ENCODE measurements around the gene GCSAM.
A peak's percentile ranks its signal among the peaks of the same experiment; 100 is the strongest.

Gene GCSAM, protein sequence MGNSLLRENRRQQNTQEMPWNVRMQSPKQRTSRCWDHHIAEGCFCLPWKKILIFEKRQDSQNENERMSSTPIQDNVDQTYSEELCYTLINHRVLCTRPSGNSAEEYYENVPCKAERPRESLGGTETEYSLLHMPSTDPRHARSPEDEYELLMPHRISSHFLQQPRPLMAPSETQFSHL

DNA sequence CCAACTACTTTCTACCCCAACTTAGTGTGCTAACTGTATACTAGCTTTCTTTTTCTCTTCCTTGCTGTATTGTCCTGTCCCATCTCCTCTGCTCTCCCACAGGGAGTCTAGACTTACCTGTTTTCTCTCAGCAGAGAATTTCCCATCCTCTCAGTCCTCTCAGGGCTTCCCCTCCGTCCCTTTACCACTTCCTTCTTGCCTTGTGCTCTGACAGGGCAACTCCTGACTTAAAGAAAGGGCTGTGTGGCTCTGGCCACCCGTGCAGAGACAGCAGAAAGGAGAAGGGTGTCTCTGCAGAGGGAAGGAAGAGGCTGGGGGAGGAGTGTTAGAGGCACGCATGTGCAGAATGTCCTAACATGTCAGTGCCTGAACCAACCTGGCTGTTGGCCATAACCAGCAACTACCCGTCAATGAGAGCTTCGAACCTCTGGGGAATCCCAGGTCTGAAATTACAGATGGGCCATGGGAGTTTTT is at the start of gene GCSAM:
TSS of gene GCSAM (minus strand) at position 274 of the 474 bp plus-strand sequence. CDS start at position 146, 128 bp downstream.
- no peak for DNase-seq (ENCODE audit: low spot score)

DNA sequence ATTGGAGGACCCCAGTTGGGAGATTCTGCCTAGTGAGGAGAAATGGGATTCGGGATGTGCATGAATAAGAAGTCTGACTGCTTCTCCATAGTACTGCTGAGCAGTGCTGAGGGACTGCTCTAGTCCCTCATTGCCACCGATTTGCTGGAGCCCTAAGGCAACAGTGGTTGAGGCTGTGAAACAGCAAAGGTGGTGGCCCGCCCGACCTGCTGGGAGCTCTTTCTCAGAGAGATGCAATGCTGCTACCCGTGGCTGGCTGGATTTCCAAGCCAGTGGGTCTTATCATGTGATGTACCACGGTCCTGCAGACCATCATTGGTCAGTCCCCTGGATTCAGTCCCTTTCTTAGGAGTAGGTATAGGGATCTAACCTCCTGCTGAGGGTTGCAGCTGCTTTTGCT is 42.6 kb upstream of the GCSAM start:
- DNase-seq (ENCODE audit: low spot score): no peak

DNA sequence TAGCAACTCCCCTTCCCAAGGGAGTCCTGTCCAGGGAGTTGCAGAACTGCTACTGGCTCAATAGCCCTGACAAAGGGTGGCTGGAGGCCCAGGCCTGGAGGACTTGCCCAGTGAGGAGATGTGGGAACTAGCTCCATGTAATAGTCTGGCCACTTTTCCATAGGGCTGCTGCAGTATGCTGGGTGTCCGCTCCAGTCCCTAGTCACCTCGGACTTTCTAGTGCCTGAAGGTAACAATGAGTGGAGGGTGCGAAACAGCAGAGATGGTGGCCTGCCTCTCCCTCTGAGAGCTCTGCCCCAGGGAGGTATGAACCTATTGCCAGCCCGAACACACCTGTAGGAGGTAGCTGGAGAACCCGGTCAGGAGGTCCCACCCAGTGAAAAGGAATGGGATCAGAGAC is 42.0 kb upstream of the GCSAM start:
- no peak for DNase-seq (ENCODE audit: low spot score)

DNA sequence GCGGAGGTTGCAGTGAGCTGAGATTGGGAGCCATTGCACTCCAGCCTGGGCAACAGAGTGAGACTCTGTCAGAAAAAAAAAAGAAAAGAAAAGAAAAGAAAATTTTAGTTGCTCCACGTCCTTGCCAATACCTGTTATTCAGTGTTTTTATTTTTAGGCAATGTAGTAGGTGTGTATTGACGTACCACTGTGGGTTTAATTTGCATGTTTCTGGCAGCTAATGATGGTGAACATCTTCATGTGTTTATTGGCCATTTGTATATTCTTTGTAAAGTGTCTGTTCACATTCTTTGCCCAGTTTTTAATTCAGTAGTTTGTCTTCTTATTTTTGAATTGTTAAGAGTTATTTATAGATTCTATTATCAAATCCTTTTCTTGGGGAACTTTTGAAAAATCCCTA is 38.1 kb upstream of the GCSAM start:
- no peak for DNase-seq (ENCODE audit: low spot score)

DNA sequence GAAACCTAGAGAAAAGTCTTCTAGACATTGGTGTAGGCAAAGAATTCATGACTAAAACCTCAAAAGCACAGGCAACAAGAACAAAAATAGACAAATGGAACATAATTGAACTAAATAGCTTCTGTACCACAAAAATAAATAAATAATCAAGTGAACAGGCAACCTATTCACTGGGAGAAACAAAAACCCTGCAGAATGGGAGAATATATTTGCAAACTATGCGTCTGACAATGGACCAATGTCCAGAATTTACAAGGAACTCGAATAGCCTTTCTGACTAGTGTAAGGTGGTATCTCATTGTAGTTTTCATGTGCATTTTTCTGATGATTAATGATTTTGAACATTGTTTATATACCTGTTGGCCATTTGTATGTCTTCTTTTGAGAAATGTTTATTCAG is 37.0 kb upstream of the GCSAM start:
- DNase-seq (ENCODE audit: low spot score): no peak

DNA sequence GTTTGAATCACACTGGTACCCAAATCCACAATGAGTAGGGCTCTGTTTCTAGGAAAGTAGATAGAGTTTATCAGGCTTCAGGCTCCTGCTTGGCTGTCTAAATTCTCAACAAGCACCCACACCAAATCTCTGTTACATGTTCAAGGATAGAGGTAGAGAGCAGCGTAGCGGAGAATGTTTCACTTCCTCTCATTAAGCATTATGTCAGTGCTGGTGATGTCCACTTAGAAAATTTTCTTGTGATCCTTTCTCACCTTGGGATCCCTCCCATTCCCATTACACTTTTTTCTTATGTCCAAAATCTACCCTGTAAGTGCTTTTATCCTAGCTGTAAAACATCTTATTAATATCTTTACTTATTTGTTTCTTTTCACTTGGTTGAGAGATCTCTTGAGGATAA is 34.7 kb upstream of the GCSAM start:
- no peak for DNase-seq (ENCODE audit: low spot score)

DNA sequence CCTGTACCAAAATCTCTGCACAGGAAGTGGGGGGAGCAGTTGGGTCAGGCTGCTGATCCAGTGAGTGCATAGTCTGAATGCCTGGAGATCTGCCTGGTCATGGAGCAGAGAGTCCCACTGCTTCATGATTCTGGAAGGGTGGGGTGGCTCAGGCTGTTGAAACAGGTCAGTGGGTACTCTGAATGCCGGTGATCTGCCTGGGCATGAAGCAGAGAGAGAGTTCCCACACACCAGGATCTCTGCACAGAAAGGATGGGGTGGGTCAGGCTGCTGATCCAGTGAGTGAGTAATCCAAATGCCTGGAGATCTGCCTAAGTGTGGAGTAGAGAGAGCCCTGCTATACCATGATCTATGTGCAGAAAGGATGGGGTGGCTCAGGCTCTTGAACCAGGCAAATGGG is 16.1 kb upstream of the GCSAM start:
- DNase-seq (ENCODE audit: low spot score): no peak

DNA sequence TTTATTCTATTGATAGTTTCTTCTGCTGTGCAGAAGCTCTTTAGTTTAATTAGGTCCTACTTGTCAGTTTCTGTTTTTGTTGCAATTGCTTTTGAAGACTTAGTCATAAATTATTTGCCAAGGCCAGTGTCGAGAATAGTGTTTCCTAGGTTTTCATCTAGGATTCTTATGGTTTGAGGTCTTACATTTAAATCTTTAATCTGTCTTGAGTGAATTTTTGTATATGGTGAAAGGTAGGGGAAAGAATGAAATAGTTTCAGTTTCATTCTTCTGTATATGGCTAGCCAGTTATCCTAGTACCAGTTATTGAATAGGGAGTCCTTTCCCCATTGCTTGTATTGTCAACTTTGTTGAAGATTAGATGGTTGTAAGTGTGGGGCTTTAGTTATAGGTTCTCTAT is 10.6 kb upstream of the GCSAM start:
- no peak for DNase-seq (ENCODE audit: low spot score)

DNA sequence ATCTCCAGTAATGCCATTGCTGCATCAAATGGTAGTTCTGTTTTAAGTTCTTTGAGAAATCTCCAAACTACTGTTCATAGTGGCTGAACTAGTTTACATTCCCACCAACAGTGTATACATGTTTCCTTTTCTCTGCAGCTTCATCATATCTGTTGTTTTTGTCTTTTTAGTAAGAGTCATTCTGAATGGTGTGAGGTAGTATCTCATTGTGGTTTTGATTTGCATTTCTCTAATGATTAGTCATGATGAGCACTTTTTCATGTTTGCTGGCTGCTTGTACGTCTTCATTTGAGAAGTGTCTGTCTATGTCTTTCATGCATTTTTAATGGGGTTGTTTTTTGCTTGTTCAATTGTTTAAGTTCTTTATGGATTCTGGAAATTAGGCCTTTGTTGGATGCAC is 10.2 kb upstream of the GCSAM start:
- no peak for DNase-seq (ENCODE audit: low spot score)

DNA sequence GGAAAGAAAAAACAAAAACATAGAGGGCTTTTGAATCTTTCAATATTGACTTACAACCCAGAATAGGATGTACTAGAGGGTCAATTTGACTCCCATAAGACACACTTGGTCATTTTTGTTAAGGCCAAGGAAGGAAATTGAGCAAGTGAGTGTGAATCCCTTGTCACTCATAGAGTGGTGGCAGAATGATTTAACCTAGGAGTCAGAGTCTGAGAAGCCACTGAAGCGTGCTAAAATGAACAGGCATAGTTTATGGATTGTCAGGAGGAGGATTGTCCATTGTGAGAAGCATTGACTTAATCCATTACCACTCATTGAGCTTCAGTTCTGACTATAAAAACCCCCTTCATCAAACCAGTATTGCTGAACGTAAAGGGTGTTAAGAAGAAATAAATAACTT is 8.2 kb upstream of the GCSAM start:
- no peak for DNase-seq (ENCODE audit: low spot score)

DNA sequence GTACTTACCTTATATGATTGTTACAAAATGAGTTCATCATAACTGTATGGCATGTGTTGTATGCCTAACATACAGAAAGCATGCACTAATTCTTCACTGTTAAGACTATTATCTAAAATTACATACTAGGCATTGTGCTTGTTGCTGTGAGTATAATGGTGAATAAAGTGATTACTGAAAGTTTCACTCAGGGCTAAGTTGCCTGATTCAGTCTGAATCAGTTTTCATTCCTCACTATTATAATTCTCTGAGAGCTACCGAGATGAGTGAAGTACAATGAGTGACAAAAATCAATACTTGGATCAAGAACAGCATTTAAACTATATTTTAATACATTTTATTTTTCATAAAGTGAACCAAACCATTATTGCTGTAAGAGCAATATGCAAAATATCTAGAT is 7.5 kb upstream of the GCSAM start:
- no peak for DNase-seq (ENCODE audit: low spot score)

DNA sequence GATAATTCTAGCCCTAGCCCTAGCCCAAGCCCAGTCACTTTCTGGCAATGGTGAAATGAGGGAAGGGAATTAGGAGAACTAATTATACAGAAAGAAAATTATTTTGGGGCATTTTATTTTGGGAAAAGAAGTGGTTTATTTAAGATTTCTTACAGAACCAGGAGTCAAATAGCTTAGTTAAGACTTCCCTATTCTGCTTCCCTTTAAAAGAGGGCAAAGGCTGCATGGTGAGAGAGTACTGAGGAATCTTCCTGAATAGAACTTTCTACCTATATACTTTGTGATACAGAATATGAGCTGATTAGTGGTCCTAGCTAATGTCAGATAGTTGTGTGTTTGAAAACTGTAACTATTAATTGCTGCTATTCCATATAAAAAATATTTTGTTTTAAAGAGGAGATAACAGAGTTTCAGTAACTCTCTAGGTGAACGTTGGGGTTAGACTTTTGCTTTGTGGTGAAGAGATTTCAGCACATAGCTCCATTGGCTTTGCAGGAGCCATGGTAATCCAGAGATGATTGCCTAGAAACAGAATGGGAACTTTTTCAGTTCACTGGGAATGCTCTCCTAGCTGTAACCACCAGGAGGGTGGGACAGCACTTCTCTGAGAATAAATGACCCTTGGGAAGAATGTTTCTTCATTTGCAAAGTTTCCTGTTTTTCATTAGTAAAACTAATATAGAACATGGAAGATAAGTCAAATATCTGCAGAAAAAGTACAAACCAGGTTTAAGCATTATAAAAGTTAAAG is 5.3 kb upstream of the GCSAM start:
- DNase-seq (ENCODE audit: low spot score): no peak

DNA sequence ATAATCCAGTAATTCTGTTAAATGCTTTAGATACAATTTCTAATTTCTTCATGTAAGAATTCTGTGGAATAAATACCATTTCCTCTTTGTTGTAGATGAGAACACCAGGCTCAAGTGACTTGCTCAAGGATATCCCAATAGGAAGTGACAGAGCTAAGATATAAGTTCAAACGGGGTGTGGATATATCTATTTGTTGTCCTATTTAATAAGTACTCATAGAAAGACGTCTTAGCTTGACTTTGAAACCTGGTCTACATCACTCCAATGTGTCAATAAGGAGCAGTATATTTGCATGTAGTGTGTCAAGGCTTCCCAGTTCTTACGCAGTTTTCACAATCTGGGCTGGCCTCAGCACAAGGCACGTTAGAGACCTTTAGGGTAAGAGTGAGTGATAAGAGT is 4.7 kb upstream of the GCSAM start:
- DNase-seq (ENCODE audit: low spot score): no peak

DNA sequence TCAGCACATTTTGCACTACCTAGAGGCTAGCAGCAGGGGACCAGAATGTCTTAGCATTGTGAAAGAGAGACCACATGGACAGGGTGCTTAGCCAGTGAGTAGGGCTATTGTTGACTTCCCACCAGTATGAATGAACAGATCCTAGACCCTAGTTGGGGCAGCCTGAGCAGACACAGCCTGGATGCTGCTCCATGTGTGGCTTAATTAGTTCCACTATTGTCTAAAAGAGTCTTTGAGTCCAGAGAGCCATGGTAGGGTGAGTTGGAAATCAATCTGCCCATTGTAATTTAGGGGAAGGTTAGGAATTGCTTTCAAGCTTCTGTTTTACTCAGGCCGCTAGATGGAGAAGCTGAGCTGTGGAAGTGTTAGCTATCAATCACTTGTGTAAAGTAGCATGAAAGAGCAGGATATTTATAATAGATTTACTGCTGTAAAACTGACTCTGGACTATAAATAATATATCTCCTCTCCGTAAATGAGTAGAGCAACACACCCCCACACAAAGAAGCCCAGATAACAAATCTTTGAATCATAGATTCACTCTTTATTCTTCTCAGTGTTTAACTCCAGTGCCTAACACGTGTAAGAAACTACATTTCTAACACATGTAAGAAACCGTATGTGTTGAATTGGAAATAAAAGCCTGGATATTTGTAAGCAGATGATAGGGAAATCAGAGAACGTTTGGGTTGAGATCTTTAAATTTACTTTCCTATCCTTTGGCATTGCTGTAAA is 4.1 kb upstream of the GCSAM start:
- DNase-seq (ENCODE audit: low spot score): peak; percentile 33

DNA sequence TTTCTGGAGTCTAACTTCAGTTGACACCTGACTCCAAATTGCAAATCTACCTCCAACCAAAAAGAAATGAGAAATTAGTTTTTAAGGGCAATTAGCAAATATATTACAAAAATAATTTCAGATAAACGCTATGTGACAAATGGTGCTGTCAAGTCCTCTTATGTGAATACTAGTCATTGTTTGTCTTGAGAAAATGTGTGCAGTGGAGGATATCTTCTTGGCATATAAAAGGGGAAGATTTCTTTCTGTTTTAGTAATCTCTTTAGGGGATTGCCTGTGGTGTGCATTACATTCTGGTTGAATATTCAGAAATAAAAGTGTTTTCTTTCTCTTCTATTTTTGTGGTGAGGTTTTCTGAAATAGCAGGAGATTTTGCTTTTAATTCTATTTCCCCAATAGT is 3.0 kb upstream of the GCSAM start:
- no peak for DNase-seq (ENCODE audit: low spot score)

DNA sequence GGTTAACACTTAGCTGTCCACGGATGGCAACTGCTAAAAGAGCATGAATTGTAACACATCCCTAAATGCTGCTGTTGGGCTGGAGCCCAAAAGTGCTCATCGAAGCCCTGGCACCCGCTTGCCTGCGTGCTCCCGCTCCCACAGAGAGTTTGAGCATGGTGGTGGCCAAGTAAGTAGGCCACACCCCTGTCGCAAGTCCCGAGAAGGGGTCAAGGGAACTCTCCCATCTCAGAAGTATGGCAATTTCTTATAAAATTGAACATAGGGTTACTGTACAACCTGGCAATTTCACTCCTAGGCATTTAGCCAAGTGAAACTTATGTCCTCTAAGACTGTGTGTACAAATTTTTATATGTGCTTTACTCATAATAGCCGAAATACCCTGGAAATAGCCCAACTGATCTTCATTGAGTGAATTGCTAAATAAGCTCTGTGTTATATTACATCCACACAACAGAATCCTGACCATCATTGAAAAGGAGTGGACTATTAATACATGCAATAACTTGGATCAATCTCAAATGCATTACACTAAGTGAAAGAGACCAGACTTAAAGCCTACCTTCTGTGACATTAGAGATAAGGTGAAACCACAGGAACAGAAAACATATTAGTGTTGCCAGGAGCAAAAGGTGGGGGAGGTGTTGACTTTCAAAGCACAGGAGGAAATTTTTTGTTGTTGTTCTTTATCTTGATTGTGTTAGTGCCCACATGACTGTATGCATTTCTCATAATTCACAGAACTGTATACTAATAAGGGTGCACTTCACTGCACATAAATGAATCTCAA is 1.5 kb upstream of the GCSAM start:
- no peak for DNase-seq (ENCODE audit: low spot score)

DNA sequence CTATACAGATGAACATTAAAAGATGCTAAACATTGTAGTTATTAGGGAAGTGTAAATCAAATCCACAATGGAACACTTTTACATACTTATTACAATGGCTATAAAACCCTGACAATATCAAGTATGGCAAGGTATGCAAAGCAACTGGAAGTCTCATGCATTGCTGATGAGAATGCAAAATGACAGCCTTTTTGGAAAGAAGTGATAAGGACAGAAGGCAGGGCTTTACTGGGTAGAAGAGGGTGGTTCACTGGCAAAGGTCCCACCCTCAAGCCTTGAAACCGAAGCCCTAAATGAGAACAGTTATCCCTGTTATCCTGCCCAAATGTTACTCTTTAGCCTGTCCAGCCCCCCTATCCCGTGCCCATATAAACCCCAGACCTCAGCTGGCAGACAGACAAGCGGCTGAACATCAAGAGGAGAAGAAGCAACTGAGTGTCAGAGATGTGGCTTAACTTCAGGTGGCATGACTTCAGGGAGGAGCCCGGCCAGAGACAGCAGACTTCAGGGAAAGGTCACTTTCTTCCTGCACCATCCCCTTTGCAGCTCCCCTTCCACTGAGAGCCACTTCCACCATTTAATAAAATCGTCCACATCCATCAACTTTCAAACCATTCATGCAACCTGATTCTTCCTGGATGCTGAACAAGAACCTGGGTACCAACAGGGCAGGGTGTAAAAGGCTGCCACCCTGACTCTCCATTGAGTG is 732 bp upstream of the GCSAM start:
- no peak for DNase-seq (ENCODE audit: low spot score)

DNA sequence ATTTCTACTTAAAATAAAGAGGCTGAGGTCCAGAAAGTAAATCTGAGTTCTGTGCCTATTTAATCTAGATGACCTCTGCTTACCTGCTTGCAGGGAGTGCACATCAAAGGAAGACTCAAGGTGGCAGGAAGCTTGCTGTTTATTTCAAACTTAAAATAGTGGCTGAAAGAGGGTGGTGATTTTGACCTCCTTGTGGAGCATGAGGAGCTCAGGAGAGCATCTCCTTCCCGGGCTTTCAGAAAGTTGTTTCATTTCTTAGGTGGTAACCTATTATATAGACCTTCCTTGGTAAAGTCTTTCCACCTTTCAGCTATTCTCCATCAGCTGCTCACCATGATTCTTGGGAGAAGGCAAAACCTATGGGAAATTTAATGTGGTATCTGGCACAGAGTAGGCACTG is 494 bp downstream of the GCSAM start:
- no peak for DNase-seq (ENCODE audit: low spot score)

DNA sequence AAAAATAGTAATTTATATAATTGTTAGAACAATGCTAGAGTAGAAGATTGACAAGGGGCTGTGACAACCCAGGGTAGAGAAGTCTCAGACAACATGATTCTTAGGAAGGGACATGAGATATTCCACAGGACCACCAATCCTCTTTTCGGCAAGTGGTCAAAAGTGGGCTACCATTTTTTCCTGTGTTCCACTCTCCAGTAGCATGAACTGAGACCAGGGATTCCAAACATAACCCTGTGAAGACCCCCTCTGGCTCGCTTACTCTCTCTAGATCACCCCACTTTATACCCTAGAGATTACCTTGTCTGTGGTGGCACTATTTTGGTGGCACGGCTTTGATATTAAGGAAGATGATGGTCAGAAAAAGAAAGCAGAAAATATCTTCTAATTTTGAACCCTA is 960 bp downstream of the GCSAM start:
- DNase-seq (ENCODE audit: low spot score): no peak

DNA sequence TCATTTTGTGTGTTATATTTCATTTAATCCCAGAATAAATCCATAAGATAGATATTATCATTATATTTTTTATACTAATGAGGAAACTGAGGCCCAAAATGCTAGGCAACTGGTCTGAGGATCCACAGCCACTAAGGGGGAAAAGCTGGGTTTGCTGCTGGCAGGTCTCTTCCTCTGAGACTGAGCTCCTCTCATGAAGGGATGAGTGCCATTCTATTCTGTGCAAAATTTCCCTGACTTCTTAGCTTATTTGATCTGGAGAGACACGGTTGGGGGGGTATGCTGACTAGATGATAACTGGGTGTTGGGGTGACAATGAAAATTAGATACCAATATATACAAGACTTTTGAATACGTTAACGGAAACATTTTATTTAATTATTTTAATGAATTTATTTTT is 1.9 kb downstream of the GCSAM start:
- no peak for DNase-seq (ENCODE audit: low spot score)

DNA sequence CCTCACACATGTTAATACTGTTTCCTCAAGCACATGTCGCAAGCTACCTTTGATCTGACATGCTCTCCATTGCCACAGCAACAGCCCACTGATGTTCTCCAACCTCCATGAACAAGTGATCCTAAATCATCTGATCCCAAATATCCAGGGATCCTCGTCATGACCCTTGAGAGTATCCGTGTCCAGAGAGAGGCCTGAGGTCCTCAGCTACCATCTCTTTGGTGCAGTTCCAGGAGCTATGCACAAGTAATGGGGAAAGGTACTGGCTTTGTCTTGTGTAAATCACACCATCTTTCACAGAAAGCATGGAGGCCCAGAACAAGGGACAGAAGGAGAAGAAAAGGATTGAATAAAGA is 2.4 kb downstream of the GCSAM start:
- DNase-seq (ENCODE audit: low spot score): no peak
